ENCODE results near the gene KIF2A.

KIF2A gene

DNA sequence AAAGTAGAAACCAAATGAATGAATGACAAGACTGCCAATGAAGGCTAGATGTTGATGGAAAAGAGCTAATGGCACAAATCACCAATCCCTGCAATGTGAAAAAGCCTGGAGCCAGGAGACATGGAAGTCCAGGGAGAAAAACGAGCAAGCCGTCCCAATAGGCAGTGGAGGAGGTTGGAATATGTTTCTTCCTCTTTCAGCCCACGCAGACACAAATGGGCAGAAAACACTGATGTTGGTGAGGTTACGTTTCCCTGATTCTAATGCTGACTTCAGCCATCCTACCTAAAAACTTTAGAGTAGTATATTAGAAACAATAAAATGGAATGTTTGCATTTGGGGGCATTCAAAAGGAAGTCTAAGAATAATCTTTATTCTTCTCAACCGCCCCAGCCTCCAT is 23.9 kb upstream of the KIF2A start:
- Histone ChIP-seq H2AFZ (ENCODE audit: low read length) (no peak overlapping the region), H3K9me3 (ENCODE audit: low read length) (no peaks in the 10 kb centered on the region)

DNA sequence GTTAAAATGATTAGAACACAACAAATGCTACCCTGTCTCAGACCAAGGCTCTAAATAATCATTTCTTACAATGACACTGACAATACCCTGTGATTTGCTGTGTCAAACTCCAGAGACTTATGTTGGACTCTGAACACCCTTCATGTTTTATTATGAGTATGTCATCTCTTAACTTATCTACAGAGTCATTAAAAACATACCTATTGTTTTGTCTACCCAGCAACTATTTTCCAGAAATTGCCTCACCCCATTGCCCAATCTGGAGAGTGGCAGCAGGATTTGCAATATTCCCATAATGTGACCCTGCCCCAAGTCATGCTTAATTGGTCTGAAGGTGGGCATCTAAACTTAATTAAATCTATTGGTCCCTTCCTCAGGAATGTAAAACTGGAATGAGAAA is 23.0 kb upstream of the KIF2A start:
- no peaks in the 10 kb centered on the region for H3K36me3 ChIP-seq (ENCODE audit: insufficient read depth, low read length)
- no peaks in the 10 kb centered on the region for H3K79me2 ChIP-seq (ENCODE audit: insufficient read depth, low read length)
- H3K4me1 ChIP-seq (ENCODE audit: insufficient read depth, low read length, severe bottlenecking), result no peaks in the 10 kb centered on the region
- H2AFZ ChIP-seq (ENCODE audit: low read length), result no peak overlapping the region
- no peaks in the 10 kb centered on the region for H3F3A ChIP-seq (ENCODE audit: insufficient read depth, low read length)
- no peak overlapping the region for H3K4me3 ChIP-seq (ENCODE audit: low read depth, low read length, poor library complexity, severe bottlenecking)
- no peaks in the 10 kb centered on the region for H3K27me3 ChIP-seq (ENCODE audit: insufficient read depth, low read length)
- TF ChIP-seq EZH2 (IDR thresholded peaks at IDR 0.05; ENCODE audit: borderline replicate concordance, low read length), result no peak
- TF ChIP-seq, protein P1, sequence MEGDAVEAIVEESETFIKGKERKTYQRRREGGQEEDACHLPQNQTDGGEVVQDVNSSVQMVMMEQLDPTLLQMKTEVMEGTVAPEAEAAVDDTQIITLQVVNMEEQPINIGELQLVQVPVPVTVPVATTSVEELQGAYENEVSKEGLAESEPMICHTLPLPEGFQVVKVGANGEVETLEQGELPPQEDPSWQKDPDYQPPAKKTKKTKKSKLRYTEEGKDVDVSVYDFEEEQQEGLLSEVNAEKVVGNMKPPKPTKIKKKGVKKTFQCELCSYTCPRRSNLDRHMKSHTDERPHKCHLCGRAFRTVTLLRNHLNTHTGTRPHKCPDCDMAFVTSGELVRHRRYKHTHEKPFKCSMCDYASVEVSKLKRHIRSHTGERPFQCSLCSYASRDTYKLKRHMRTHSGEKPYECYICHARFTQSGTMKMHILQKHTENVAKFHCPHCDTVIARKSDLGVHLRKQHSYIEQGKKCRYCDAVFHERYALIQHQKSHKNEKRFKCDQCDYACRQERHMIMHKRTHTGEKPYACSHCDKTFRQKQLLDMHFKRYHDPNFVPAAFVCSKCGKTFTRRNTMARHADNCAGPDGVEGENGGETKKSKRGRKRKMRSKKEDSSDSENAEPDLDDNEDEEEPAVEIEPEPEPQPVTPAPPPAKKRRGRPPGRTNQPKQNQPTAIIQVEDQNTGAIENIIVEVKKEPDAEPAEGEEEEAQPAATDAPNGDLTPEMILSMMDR (IDR thresholded peaks at IDR 0.05; ENCODE audit: low read length), result no peak
- no peak overlapping the region for H3K9ac ChIP-seq (ENCODE audit: low read length)
- H3K27ac ChIP-seq (ENCODE audit: low read depth, low read length, poor library complexity, severe bottlenecking), result no peak overlapping the region
- no peaks in the 10 kb centered on the region for H3K9me3 ChIP-seq (ENCODE audit: low read length)
- no peaks in the 10 kb centered on the region for H4K20me1 ChIP-seq (ENCODE audit: insufficient read depth, low read length)
- H3K4me2 ChIP-seq (ENCODE audit: low read length), result no peak overlapping the region
- H3K9me2 ChIP-seq (ENCODE audit: low read depth, low read length), result no peaks in the 10 kb centered on the region

More for the DNA sequence above, 23.9 kb upstream of the KIF2A start:
- H3K4me1 ChIP-seq (ENCODE audit: insufficient read depth, low read length, severe bottlenecking), result no peaks in the 10 kb centered on the region
- no peak overlapping the region for H3K27ac ChIP-seq (ENCODE audit: low read depth, low read length, poor library complexity, severe bottlenecking)
- no peak for TF ChIP-seq EZH2 (IDR thresholded peaks at IDR 0.05; ENCODE audit: borderline replicate concordance, low read length)
- TF ChIP-seq, protein P1 (IDR thresholded peaks at IDR 0.05; ENCODE audit: low read length), result no peak
- no peaks in the 10 kb centered on the region for H4K20me1 ChIP-seq (ENCODE audit: insufficient read depth, low read length)
- no peak overlapping the region for H3K4me2 ChIP-seq (ENCODE audit: low read length)
- no peaks in the 10 kb centered on the region for H3K79me2 ChIP-seq (ENCODE audit: insufficient read depth, low read length)
- no peaks in the 10 kb centered on the region for H3F3A ChIP-seq (ENCODE audit: insufficient read depth, low read length)
- no peaks in the 10 kb centered on the region for H3K36me3 ChIP-seq (ENCODE audit: insufficient read depth, low read length)
- no peak overlapping the region for H3K4me3 ChIP-seq (ENCODE audit: low read depth, low read length, poor library complexity, severe bottlenecking)
- no peaks in the 10 kb centered on the region for H3K27me3 ChIP-seq (ENCODE audit: insufficient read depth, low read length)
- H3K9me2 ChIP-seq (ENCODE audit: low read depth, low read length), result no peaks in the 10 kb centered on the region
- H3K9ac ChIP-seq (ENCODE audit: low read length), result no peak overlapping the region

DNA sequence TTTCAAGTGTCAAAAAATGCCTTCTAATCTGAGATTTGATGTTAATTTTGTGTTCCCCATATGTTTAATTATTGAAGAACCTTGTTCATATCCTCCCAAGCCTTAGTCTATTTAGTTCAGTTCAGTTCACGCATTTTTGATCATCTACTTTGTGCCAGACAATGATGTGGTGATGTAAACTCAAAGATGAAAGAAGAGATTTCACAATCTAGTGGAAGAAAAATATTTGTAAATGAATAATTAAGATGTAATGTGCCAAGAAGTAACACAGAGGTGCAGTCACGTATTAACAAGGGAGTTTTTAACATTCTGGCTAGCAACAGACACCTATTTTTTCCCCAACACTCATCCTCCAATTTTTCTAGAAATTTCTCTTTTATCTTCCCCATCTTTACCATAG is 22.1 kb upstream of the KIF2A start:
- Histone ChIP-seq H4K20me1 (ENCODE audit: insufficient read depth, low read length) (no peaks in the 10 kb centered on the region), H3K36me3 (ENCODE audit: insufficient read depth, low read length) (no peaks in the 10 kb centered on the region), H3K27me3 (ENCODE audit: insufficient read depth, low read length) (no peaks in the 10 kb centered on the region), H2AFZ (ENCODE audit: low read length) (no peak overlapping the region), H3K9ac (ENCODE audit: low read length) (no peak overlapping the region), H3K9me3 (ENCODE audit: low read length) (no peaks in the 10 kb centered on the region), H3K4me3 (ENCODE audit: low read depth, low read length, poor library complexity, severe bottlenecking) (no peak overlapping the region), H3K27ac (ENCODE audit: low read depth, low read length, poor library complexity, severe bottlenecking) (no peak overlapping the region), H3K79me2 (ENCODE audit: insufficient read depth, low read length) (no peaks in the 10 kb centered on the region), H3K9me2 (ENCODE audit: low read depth, low read length) (no peaks in the 10 kb centered on the region), H3K4me2 (ENCODE audit: low read length) (no peak overlapping the region), H3K4me1 (ENCODE audit: insufficient read depth, low read length, severe bottlenecking) (no peaks in the 10 kb centered on the region), H3F3A (ENCODE audit: insufficient read depth, low read length) (no peaks in the 10 kb centered on the region)
- TF ChIP-seq, protein P1 (IDR thresholded peaks at IDR 0.05; ENCODE audit: low read length), result no peak

Measured in OCI-LY1 (cell line).